Ecto neural progenitor cell (in vitro differentiated cells): ENCODE results near the gene G6PC2.

Experiments
- DNase-seq: peaks from one replicate; pipeline ENCODE4 v3.0.0-alpha.2; 2018; ENCODE audit warnings: low spot score

Gene G6PC2

DNA sequence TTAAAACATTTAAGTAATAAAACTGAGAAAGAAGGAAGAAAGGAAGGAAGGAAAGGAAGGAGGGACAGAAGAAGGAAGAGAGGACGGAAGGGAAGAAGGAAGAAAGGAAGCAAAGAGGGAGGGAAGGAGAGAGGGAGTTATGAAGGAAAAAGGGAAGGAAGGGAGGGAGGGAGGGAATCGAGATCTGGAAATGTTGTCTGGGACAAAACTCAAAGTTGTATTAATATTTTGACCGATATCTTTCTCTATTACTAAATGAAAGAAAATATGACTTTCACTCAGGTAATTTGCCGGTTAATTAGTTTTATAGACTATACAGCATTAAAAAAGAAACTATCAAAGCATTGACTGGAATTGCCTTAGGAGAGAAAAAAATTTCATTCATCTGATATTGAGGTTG lies 44.4 kb downstream of the G6PC2 start:
- DNase-seq = no peak

DNA sequence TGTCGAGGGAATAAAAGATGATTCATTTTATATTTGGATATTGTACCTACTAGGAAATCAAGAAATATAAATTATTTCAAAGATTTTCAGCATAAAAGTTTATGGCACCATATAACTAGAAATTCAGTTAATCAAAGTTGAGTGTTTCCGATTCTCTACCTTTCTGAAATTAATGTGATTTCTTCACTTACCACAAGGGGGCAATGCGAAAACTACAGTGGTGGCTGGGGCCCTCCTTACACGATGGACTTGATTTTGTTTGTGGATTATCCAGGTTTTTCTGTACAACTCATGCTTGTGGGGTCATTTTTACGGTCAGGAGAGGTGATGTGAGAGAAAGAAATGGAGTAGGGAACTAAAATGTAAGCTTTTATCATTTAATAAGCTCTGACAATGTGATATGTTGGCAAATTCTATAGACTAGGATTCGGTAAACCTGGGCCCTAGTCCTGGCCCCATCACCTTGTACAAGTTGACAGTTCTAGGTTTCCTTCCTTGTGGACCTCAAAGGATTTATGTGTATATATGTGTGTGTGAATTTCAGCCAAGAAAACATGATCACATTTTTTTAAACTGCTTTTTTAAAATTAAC lies 47.6 kb downstream of the G6PC2 start:
- no peak for DNase-seq

- no peak for DNase-seq
Measured at GRCh38 chr2:168949324-168949723, 48.2 kb downstream of the G6PC2 start.

- no peak for DNase-seq
Measured at GRCh38 chr2:168951871-168952270, 50.8 kb downstream of the G6PC2 start.

GRCh38 chr2:168952424-168952823 lies 51.3 kb downstream of the G6PC2 start:
- DNase-seq = no peak

- no peak for DNase-seq
Measured at GRCh38 chr2:168954256-168954655, 53.2 kb downstream of the G6PC2 start.

GRCh38 chr2:168955321-168955720 lies 54.2 kb downstream of the G6PC2 start:
- DNase-seq = no peak

DNA sequence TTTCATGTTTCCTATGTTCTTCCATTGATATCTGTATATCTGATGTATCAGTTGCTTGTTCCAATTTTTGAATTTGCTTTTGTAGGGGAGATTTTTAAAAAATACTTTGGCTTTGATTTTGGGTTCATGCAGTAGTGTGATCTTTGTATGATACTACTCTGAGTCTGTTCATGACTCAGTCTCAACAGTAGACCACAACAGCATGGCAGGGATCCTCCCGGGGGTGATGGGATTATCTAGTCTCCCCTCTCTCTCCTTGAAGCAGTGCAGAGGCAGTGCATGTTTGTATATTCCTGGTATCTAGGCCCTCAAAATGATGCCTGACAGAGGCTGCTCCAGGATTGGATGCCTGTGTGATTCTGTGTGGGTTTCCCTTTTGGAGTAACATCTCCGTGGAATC lies 55.3 kb downstream of the G6PC2 start:
- DNase-seq = no peak
